ENCODE data around the gene TSHZ2.
"Not testable (repeated sequence)": the region's sequence is repeated elsewhere in the genome, so short reads cannot be mapped to it uniquely, and the experiment has no call there.

The TSHZ2 gene

GRCh38 chr20:53316206-53316937, 344.2 kb downstream of the TSHZ2 start:
- no peak for DNase-seq (ENCODE audit: low spot score)

DNA sequence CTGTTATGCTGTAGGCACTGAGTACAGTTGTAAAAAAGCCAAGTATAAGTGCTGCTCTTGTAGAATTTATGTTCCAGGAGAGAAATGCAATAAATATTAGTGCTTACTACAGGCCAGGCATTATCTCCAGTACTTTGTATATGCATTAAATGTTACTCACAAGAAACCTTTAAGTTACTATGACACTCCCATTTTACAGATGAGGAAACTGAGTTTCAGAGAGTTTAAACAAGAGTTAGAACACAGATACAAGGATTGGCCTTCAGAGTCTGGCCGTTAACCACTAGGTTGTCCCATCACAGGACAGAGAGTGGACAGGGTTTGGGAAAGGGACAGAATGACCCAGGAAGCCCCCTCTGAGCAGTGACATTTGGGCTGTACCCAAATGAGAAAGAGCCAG, 347.0 kb downstream of the TSHZ2 start:
- DNase-seq (ENCODE audit: low spot score) = no peak

GRCh38 chr20:53319716-53320115, 347.6 kb downstream of the TSHZ2 start:
- DNase-seq (ENCODE audit: low spot score) = no peak

DNA sequence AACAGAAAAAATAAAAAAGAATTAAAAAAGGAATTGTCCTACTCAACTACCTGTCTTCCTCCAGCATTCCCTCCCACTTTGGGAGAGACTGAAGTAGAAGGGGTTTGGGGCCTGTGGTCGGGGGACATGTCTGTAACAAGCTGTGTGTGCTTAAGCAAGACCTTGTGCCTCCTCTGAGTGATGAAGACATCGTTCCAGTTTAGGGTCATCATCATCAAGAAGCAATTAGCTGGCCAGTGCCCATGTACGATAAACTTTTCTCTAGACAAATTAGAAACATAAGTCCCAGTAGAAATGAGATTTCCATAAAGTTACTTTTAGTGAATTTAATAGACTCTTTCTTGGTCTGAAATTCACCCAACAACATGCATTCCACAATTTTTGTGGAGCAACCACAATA, 348.5 kb downstream of the TSHZ2 start:
- no peak for DNase-seq (ENCODE audit: low spot score)

- DNase-seq (ENCODE audit: low spot score) = no peak
These were observed 349.4 kb downstream of the TSHZ2 start for GRCh38 chr20:53321596-53321995.

DNA sequence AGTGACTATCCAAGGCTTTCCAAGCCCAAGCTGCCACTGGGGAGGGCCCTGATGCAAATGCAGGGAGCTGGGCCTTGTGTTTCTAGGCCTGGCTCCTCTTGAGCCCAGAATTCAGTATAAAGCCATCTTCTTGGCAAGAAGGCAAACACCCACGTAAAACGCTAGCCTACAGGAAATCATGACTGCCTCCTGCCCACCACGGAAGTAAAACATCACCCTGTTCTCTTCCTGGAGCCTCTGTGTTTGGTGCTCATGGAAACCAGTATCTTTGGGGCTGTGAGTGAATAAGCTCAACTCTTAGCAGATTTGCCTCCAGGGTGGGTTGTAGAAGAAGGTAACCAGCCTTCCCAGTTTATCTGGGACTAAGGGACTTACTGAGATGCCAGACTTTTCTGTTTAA, 350.5 kb downstream of the TSHZ2 start:
- no peak for DNase-seq (ENCODE audit: low spot score)

DNA sequence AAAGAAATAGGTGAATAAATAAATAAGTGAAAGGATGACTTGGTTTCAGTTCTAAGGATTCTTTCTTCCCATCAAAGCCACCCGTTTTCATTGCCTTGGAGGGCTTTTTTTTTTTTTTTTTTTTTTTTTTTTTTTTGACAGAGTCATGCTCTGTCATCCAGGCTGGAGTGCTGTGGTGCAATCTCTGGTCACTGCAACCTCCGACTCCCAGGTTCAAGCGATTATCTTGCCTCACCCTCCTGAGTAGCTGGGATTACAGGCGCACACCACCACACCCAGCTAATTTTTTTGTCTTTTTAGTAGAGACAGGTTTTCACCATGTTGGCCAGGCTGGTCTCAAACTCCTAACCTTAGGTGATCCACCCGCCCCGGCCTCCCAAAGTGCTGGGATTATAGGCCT, 351.3 kb downstream of the TSHZ2 start:
- not testable (repeated sequence) for DNase-seq (ENCODE audit: low spot score)

GRCh38 chr20:53324816-53325215, 352.7 kb downstream of the TSHZ2 start:
- no peak for DNase-seq (ENCODE audit: low spot score)

DNA sequence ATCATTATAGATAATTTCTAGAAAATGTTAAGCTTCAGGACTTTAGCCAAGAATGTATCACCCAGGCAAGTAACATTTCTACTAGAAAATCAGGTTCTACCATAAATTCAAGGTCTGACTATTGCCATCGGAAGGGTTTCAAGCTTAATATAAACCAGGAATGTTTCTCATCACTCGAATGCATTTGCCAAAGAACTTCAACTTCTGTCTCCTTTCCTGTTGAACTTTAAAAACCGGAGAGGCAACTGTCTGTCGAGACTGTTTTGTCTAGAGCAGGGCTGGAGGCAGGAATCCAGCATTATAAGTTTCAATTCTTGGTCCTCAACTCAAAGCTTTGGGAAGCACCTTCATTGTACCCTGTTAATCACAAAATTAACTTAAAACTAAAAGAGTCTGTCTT, 356.8 kb downstream of the TSHZ2 start:
- DNase-seq (ENCODE audit: low spot score) = no peak

- DNase-seq (ENCODE audit: low spot score) = no peak
These were observed 357.6 kb downstream of the TSHZ2 start for GRCh38 chr20:53329781-53330180.

DNA sequence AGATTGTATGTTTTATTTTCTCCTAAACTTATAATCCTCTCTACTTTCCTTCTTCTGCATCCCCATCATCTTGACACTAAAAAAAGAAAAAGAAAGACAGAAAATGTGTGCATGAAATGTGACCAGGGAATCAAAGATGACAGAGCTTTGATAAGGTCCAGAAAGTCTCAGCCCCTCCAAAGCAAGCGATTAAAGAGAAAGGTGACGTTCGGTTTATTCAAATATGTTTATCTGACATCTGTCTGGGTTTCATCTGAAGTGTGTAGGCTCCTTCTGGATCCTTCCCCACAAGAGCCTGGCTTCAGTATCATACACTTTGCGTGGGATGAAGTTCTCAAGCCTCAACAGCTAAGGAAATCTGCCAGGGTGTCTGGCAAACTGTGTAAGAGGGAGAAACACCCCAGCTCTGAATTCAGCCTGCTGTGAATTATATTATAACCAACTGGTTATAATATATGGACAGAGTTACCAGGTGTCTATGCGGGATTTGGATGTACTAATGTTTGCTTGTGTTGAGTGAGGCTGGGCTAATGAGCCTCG, 358.5 kb downstream of the TSHZ2 start:
- no peak for DNase-seq (ENCODE audit: low spot score)

GRCh38 chr20:53331151-53331973, 359.2 kb downstream of the TSHZ2 start:
- DNase-seq (ENCODE audit: low spot score) = peak; percentile 26

DNA sequence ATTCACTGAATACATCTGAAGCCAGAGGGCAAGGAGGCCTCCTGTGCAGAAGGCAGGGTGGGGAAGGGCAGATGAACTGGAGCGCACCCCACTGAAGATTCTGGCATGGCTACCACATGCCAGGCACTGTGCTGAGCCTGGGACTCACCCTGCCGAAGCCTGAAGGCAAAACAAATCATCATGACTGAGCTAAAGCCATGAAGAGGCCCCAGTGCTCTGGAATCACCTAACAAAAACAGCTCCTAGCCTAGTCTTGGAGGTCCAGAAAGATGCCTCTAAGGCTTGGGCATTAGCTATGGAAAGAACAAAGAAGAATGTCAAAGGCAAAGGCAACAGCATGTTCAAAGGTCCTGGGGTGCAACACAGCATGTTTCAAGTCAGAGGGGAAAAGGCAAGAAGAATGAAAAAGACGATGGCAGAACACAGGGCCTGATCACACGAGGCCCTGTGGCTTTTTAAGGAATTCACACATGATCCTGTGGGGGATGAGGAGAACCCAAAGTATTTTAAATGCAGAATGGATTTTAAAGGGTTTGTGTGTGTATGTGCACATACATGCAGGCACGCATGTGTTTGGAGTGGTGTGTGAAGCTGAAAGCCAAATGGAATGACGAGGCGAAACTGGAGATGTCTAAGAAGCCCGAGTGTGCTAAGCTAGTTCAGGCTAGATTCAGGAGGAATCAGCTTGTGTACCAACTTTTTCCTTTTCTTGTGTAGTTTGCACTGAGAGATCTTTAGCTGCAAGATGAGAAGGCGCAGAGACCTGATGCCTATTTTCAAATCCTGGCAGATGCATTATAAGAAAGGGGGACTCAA, 360.1 kb downstream of the TSHZ2 start:
- DNase-seq (ENCODE audit: low spot score) = no peak

- DNase-seq (ENCODE audit: low spot score) = no peak
These were observed 362.7 kb downstream of the TSHZ2 start for GRCh38 chr20:53334861-53335260.

GRCh38 chr20:53335555-53335954, 363.4 kb downstream of the TSHZ2 start:
- DNase-seq (ENCODE audit: low spot score) = no peak

DNA sequence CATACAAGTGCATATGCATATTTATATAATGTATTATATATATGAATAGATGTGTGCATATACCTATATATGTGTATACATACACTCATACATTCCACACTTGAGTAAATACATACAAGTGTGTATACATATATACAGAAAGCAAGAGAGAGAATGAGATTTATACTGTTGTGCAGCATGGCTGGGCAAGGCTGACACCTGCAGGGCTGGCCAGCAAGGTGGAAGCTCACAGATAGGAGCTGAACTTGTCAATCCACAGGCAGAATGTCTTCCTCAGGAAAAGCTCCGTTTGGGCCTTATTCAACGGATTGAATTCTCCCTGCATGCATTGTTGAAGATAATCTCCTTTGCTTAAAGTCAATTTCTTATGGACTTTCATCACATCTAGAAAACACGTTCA, 364.7 kb downstream of the TSHZ2 start:
- DNase-seq (ENCODE audit: low spot score) = no peak

DNA sequence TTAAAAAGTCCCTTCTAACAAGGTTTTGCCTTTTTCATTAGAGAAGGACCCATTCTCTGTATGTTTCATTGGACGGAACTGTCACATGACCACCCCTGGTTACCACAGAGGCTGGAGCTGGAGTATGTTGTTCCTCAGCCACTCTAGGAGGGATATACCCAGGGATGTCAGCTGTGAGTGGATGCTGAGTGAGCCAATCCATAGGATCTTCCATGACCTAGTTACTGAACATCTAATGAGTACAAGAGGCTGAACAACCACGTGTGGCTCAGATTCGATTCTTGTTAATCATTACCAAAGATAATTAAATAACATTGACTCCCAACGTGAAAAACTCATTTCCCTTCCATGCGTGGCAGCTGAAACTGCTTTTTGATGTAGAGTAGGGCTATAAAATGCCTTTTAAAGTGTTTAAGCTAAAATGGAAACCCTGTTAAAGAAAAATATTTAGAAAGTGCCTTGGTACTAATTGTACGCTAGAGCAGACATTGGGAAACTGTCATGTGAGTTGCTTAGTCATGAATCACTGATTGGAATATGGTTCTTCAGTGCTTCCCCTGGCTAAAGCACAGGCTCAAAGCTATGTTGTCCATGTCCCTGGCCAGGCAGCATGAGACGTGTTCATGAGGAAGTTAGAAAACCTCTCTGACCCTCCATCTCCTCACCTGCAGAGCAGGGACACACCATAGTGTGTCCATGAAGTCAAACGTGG, 365.4 kb downstream of the TSHZ2 start:
- DNase-seq (ENCODE audit: low spot score) = no peak

DNA sequence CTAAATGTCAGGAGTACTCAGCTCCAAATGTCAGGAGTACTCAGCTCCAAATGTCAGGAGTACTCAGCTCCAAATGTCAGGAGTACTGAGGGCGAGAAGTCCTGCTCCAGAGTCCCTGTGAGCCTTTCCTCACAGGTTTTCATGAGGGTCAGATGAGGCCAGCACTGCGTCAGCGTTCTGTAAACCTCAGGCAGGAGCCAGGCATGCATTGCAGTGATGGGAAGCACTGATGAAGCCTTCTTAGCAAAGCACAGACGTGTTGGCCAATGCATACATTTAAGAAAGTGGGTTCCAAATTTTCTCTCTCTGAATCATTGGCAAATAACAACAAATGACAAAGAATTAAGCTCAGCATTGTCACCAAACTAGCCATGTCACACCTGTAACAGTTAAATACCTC, 366.6 kb downstream of the TSHZ2 start:
- no peak for DNase-seq (ENCODE audit: low spot score)

- DNase-seq (ENCODE audit: low spot score) = no peak
These were observed 370.3 kb downstream of the TSHZ2 start for GRCh38 chr20:53342429-53342828.

DNA sequence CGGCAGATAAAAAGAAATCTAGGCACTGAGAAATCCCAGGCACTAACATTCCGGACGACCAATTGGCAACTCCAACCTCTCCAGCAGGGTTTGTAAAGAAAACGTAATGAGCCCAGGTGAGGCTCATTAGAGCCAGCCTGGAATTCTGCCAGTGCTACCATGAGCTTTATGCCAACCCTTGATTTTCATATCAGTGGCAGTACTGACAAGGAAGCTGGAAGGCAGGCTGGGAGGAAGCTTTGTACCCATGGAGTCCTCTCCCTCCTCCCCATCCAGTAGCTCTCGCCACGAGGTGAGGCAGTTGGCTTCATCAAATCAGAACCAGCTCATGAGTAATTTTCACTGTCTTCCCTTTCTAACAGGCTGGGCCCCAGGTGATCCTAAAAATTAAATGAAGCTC, 371.3 kb downstream of the TSHZ2 start:
- no peak for DNase-seq (ENCODE audit: low spot score)

DNA sequence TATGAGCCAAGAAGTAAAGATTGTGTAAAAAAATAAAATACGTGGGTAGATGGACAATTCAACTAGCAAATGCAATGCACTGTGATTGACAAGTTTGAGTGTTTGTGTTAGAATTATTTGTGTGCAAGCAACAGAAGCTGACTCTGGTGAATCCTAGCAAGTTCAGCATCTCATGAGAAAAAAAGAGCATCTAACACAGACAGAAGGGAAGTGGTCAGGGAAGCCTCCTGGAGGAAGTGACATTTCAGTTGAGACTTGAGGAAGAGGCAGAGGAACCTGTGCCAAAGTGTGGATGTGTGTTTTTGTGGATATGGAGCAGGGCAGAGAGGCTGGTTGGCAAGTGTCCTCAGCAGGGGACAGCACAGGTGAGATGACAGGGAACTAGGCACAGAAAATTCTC, 372.7 kb downstream of the TSHZ2 start:
- DNase-seq (ENCODE audit: low spot score) = no peak
